Ectodermal cell (in vitro differentiated cells): ENCODE measurements around the gene MYBPC3.
"Not testable (repeated sequence)": the region's sequence is repeated elsewhere in the genome, so short reads cannot be mapped to it uniquely, and the experiment has no call there.

Source experiments
- H3K27ac ChIP-seq: 2 replicates; pipeline ENCODE4 v1.7.0; 2013; ENCODE audit warnings: mild to moderate bottlenecking, low read depth, low read length; ENCODE audit not compliant: insufficient read depth, poor library complexity, severe bottlenecking
- H3K27me3 ChIP-seq: 2 replicates; pipeline ENCODE4 v1.7.0; 2013; ENCODE audit warnings: mild to moderate bottlenecking, low read length; ENCODE audit not compliant: insufficient read depth, control insufficient read depth, poor library complexity, severe bottlenecking
- H3K36me3 ChIP-seq: one replicate; pipeline ENCODE4 v1.7.0; 2013; ENCODE audit warnings: low read length; ENCODE audit not compliant: control insufficient read depth, insufficient read depth
- H3K4me1 ChIP-seq: one replicate; pipeline ENCODE4 v1.7.0; 2013; ENCODE audit warnings: low read length; ENCODE audit not compliant: control insufficient read depth, insufficient read depth
- H3K4me3 ChIP-seq: 2 replicates; pipeline ENCODE4 v1.7.0; 2013; ENCODE audit warnings: low read depth, low read length, control low read depth; ENCODE audit not compliant: insufficient read depth
- H3K9me3 ChIP-seq: 2 replicates; pipeline ENCODE4 v1.7.0; 2013; ENCODE audit warnings: mild to moderate bottlenecking, low read length, moderate library complexity; ENCODE audit not compliant: control insufficient read depth
- WGBS, 2 experiments: methylation state at CpG; one replicate each; pipeline ENCODE4 v1.1.7; 2013; ENCODE audit warnings: missing lambda C conversion rate in 2 of 2; 5-methylcytosine and 5-hydroxymethylcytosine counted together

The MYBPC3 gene

DNA sequence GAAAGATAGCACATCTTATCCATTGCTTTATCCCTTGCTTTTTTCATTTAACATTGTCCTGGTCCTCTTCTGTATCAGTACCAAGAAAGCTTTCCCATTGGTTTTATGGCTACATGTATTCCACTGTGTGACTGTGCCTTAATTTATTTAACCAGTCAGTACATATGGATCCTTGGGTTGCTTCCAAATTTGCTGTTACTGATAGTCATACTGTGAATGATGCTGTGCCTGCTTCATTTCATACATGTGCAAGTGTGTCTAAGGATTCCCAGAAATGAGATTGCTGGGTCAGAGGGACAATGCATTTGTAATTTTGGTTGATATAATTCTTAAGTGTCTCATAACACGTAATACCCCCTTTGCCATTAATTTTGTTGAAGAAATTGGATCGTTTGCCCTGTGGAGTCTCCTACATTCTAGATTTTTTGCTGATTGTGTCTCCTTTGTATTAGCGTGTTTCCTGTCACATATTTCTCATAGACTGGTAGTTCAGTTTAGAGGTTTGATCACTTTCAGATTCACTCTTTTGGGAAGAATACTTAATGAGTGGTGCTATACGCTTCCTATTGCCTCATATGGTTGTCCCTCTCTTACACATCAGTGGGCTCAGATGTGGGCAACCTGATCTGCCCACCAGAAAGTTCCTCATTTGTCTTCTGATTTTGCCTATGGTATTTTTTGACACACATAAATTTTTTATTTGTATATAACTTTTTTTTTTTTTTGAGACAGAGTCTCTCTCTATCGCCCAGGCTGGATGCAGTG lies 35.3 kb downstream of the MYBPC3 start:
- Histone ChIP-seq H3K27ac (no peak overlapping the region), H3K4me1 (no peaks in the 10 kb centered on the region), H3K4me3 (no peak overlapping the region), H3K27me3 (no peaks in the 10 kb centered on the region), H3K36me3 (no peaks in the 10 kb centered on the region), H3K9me3 (no peaks in the 10 kb centered on the region)
- 90 to 96% methylated on average over 5 of the region's 5 CpGs for WGBS, 2 experiments

DNA sequence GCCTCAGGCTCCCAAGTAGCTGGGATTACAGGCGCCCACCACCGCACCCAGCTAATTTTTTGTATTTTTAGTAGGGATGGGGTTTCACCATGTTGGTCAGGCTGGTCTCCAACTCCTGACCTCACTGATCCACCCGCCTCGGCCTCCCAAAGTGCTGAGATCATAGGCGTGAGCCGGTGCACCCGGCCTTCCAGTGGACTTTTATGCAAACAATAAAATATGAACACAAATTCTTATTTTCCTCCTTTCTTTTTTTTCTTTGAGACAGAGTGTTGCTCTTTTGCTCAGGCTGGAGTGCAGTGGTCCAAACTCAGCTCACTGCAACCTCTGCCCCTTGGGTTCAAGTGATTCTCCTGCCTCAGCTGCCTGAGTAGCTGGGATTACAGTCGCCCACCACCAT lies 36.0 kb downstream of the MYBPC3 start:
- H3K27ac ChIP-seq, H3K36me3 ChIP-seq, H3K27me3 ChIP-seq, H3K9me3 ChIP-seq, H3K4me1 ChIP-seq, H3K4me3 ChIP-seq: not testable (repeated sequence)
- 96 to 98% methylated on average over 8 of the region's 8 CpGs for WGBS, 2 experiments

DNA sequence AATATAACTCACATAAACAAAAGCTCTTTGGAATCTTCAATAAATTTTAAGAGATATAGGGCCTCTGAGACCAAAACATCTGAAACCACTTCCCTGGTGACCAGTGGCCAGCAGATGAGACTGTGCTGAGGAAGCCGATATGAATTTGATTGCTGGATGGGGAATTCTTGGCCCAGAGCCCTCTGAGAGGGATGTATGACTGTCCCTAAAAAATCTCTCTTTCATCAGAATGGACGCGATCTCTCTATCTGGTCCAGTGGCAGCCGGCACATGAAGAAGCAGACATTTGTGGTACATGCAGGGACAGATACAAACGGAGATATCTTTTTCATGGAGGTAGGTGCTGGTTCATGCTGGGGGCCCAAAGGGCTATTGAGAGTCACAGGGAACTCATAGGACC lies 37.5 kb downstream of the MYBPC3 start:
- H3K36me3 ChIP-seq = no peaks in the 10 kb centered on the region
- H3K27ac ChIP-seq = no peak overlapping the region
- H3K27me3 ChIP-seq = no peaks in the 10 kb centered on the region
- WGBS, 2 experiments = 91 to 98% methylated on average over 5 of the region's 5 CpGs
- no peaks in the 10 kb centered on the region for H3K4me1 ChIP-seq
- no peaks in the 10 kb centered on the region for H3K9me3 ChIP-seq
- H3K4me3 ChIP-seq = no peak overlapping the region

DNA sequence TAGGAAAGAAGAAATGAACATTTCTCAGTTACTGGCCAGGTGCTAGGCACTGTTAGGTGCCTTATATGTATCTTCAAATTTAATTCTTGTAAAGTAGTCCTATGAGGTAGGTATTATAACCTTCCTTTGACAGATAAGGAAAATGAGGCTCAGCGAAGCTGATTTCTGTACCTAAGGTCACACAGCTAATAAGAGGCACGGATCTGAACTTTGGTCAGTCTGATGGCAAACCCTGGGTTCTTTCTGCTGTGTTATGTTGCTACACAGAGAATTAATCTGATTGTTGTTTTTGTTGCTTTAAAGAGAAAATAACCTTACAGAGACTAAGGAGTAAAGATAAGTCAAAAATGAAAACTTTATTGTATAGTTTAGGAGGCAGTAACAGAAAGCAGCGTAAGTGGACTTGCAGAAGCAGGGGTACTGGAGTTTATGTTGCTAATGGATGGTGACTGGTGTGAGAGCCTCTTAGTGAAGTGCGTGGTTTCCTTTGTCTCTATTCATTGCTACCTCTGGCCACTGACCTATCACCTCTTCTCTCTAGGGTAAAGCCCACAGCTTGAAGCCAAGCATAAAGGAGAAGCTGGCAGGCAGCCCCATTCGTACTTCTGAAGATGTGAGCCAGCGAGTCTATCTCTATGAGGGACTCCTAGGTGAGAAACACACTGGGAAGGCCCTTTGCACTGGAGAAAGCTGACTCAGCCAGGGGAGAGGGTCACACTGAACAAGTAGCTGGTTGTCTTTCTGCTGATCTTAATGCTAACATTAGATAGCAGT lies 44.3 kb downstream of the MYBPC3 start:
- whole genome bisulfite sequencing, 2 experiments = 47 to 55% methylated on average over 6 of the region's 6 CpGs
- peaks cover 12% of the 10 kb centered on the region for H3K36me3 ChIP-seq
- no peaks in the 10 kb centered on the region for H3K9me3 ChIP-seq
- H3K4me1 ChIP-seq = peaks cover 12% of the 10 kb centered on the region
- H3K27ac ChIP-seq = peak overlapping the region; percentile 30
- H3K4me3 ChIP-seq = no peak overlapping the region
- no peaks in the 10 kb centered on the region for H3K27me3 ChIP-seq

DNA sequence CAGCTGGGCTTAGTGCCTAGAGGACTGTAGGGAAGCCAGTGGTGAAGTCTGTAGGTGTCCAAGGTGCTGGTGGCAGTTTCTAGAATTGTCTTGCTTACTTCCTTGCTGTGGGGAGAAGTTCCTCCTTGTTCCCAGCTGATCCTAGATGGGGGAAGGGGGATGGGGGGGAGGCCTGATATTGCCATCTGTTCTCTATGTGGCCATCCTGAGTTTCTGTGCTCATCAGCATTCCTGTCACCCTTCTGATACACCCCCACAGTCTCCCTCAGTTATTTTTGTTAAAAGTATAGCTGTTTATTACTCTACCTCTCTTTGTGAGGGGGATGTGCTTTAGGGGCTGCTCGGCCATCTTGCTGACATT lies 46.0 kb downstream of the MYBPC3 start:
- Histone ChIP-seq H3K36me3 (peaks cover 12% of the 10 kb centered on the region), H3K4me1 (peaks cover 12% of the 10 kb centered on the region), H3K27me3 (no peaks in the 10 kb centered on the region), H3K27ac (no peak overlapping the region), H3K4me3 (no peak overlapping the region), H3K9me3 (no peaks in the 10 kb centered on the region)
- WGBS, 2 experiments = 100% methylated on average over 1 of the region's 1 CpG

DNA sequence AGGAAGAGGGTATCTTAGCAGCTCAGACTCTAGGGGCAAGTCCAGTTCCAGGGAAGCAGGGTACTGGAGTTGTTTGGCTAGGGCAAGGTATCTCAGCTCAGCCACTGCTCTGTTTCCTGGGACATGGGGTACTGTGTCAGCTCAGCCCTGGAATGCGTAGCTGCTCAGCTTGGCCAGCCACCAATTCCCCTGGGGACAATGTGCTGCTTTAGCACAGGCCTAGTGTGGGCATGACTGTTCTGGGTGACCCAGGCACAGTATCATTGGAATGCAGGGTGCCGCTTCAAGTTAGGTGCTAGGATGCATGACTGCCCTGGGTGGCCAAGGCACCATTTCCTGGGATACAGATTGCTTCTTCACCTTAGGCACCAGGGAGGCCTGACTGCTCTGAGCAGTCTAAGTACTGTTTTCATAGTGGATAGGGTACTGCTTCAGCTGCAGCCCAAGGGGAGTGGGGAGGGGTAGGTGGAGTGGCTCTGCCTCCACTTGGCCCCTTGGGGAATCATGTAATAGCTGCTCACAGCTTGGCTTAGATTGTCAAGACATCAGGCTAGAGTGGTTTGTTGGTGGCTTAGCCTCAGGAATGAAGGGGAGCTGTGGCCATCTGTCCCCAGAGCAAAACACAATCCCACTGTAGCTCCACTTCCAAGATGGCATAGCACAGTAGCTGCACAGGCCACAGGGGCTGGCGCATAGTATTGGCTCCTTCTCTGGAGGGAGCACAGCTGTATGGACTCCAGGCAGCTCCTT lies 46.6 kb downstream of the MYBPC3 start:
- peaks cover 12% of the 10 kb centered on the region for H3K36me3 ChIP-seq
- H3K9me3 ChIP-seq = no peaks in the 10 kb centered on the region
- H3K4me1 ChIP-seq = peaks cover 12% of the 10 kb centered on the region
- no peak overlapping the region for H3K4me3 ChIP-seq
- H3K27me3 ChIP-seq = no peaks in the 10 kb centered on the region
- H3K27ac ChIP-seq = no peak overlapping the region
- WGBS, 2 experiments = 93 to 95% methylated on average over 3 of the region's 3 CpGs

DNA sequence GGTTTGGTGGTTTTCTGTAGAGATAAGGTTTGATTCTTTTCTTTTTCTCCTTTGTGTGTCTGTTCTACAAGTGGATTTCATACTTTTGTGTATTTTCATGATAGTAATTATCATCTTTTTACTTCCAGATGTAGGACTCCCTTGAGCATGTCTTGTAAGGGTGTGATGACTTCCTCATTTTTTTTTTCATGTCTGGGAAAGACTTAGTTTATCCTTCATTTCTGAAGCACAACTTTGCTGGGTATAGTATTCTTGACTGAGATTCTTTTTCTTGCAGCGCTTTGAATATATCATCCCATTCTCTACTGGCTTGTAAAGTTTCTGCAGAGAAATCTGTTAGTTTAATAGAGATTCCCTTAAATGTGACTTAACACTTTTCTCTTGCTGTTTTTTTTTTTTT lies 49.6 kb downstream of the MYBPC3 start:
- H3K9me3 ChIP-seq = no peaks in the 10 kb centered on the region
- WGBS, 2 experiments = 100% methylated on average over 1 of the region's 1 CpG; no CpG with 5 or more reads in 1 of the 2 experiments
- no peaks in the 10 kb centered on the region for H3K4me1 ChIP-seq
- no peak overlapping the region for H3K27ac ChIP-seq
- peaks cover 16% of the 10 kb centered on the region for H3K36me3 ChIP-seq
- no peak overlapping the region for H3K4me3 ChIP-seq
- no peaks in the 10 kb centered on the region for H3K27me3 ChIP-seq

DNA sequence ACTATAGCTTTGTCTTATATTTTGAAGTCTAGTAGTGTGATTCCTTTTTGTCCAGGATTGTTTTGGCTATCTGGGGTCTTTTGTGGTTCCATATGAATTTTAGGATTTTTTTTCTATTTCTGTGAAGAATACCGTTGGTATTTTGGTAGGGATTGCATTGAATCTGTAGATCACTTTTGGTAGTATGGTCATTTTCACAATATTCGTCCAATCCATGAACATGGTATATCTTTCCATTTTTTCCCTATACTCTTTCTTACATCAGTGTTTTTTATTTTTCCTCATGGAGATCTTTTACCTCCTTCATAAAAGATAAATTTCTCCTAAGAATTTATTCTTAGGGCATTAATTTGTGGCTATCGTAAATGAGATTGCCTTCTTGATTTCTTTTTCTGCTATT lies 53.4 kb downstream of the MYBPC3 start:
- no peak overlapping the region for H3K4me3 ChIP-seq
- H3K36me3 ChIP-seq = peaks cover 12% of the 10 kb centered on the region
- H3K27ac ChIP-seq = no peak overlapping the region
- H3K4me1 ChIP-seq = no peaks in the 10 kb centered on the region
- H3K27me3 ChIP-seq = no peaks in the 10 kb centered on the region
- no peaks in the 10 kb centered on the region for H3K9me3 ChIP-seq
- 88 to 96% methylated on average over 2 to 3 of the region's 3 CpGs for WGBS, 2 experiments

DNA sequence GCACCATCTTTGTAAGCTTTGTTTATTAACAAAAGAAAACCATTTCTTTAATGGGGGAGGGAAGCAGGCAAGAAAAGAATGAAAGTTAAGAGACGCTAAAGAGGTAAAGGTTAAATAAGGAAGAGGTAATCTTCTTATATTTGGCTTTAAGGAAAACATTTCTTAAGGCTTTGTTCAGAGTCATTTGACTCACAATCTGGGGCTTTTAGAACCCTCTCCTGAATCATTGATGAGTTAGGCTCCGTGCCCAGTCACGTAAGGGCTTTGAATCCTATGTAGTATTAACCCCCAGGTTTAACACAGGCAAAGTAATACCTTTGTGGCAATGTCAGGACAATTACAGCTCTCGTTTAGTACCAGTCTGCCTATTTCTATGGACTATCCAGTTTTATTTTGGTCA lies 56.5 kb downstream of the MYBPC3 start:
- WGBS, 2 experiments = 92 to 97% methylated on average over 4 of the region's 4 CpGs
- no peaks in the 10 kb centered on the region for H3K27me3 ChIP-seq
- H3K4me1 ChIP-seq = no peaks in the 10 kb centered on the region
- H3K27ac ChIP-seq = no peak overlapping the region
- H3K9me3 ChIP-seq = no peaks in the 10 kb centered on the region
- peaks cover 12% of the 10 kb centered on the region for H3K36me3 ChIP-seq
- H3K4me3 ChIP-seq = no peak overlapping the region

DNA sequence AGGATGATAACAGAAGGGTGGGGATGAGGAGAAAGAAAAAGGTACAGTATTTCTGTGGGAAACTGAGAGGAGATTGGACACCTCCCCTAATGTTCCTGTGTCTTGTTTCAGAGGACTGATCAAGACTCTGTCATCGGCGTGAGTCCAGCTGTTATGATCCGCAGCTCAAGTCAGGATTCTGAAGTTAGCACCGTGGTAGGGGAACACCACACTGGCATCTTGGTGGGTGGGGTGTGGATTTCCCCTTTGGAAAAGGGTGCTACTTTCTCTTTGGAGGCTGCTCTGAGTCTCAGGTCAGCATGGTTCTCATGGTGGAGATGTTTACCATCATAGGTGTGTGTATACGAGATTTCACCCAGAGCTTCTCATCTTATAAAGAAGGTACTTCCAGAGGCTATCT lies 57.1 kb downstream of the MYBPC3 start:
- Histone ChIP-seq H3K36me3 (peaks cover 12% of the 10 kb centered on the region), H3K4me3 (no peak overlapping the region), H3K9me3 (no peaks in the 10 kb centered on the region), H3K27ac (no peak overlapping the region), H3K27me3 (no peaks in the 10 kb centered on the region), H3K4me1 (no peaks in the 10 kb centered on the region)
- WGBS, 2 experiments = 94 to 98% methylated on average over 5 of the region's 5 CpGs
